Measurements from ENCODE around the gene PACSIN3.
A peak's percentile ranks its signal among the peaks of the same experiment; 100 is the strongest.

The PACSIN3 gene

GRCh38 chr11:47177229-47177845 is 8.9 kb downstream of the PACSIN3 start:
- DNase-seq: peak in 49 of 56 donors; percentile 49 to 91 (median 77)

- DNase-seq: peak; percentile 73 to 98 (median 94)
These were observed 9.7 kb downstream of the PACSIN3 start, which contains the start of gene ARFGAP2 for GRCh38 chr11:47176328-47177228. Gene ARFGAP2, minus strand, starts transcription at chr11:47176879. Its CDS starts 26 bp downstream, at chr11:47176853.

GRCh38 chr11:47175746-47176327 is 10.4 kb downstream of the PACSIN3 start:
- DNase-seq: no peak

GRCh38 chr11:47172740-47173336 is 13.4 kb downstream of the PACSIN3 start:
- DNase-seq: no peak

GRCh38 chr11:47171856-47172255 is 14.4 kb downstream of the PACSIN3 start:
- peak in 3 of 56 donors; percentile 15 to 44 (median 26) for DNase-seq

- DNase-seq: no peak
These were observed 15.0 kb downstream of the PACSIN3 start for GRCh38 chr11:47171061-47171838.

GRCh38 chr11:47166368-47166767 is 19.9 kb downstream of the PACSIN3 start:
- no peak for DNase-seq

- no peak for DNase-seq
These were observed 20.9 kb downstream of the PACSIN3 start for GRCh38 chr11:47165253-47165840.

GRCh38 chr11:47164321-47164720 is 21.9 kb downstream of the PACSIN3 start:
- no peak for DNase-seq

GRCh38 chr11:47163898-47164297 is 22.3 kb downstream of the PACSIN3 start:
- DNase-seq: no peak

GRCh38 chr11:47163193-47163592 is 23.0 kb downstream of the PACSIN3 start:
- DNase-seq: no peak

- no peak for DNase-seq
These were observed 23.8 kb downstream of the PACSIN3 start for GRCh38 chr11:47162426-47162825.

GRCh38 chr11:47161890-47162289 is 24.3 kb downstream of the PACSIN3 start:
- DNase-seq: no peak

- DNase-seq: peak in 37 of 56 donors; percentile 16 to 77 (median 42)
These were observed 24.9 kb downstream of the PACSIN3 start for GRCh38 chr11:47161134-47161854.

GRCh38 chr11:47160753-47161133 is 25.5 kb downstream of the PACSIN3 start:
- DNase-seq: no peak

- peak in 2 of 56 donors; percentile 7 to 13 for DNase-seq
These were observed 28.0 kb downstream of the PACSIN3 start for GRCh38 chr11:47158242-47158641.

- no peak for DNase-seq
These were observed 28.4 kb downstream of the PACSIN3 start for GRCh38 chr11:47157805-47158204.

GRCh38 chr11:47156951-47157350 is 29.3 kb downstream of the PACSIN3 start:
- no peak for DNase-seq

GRCh38 chr11:47156333-47156732 is 29.9 kb downstream of the PACSIN3 start:
- DNase-seq: no peak

GRCh38 chr11:47155879-47156278 is 30.4 kb downstream of the PACSIN3 start:
- DNase-seq: no peak

Measured in amygdala (tissue), 56 donors.